Esophagus muscularis mucosa (tissue), 4 donors: ENCODE data around the gene MAGI3.

Experiments
- EP300 ChIP-seq: sonication (generic); formaldehyde crosslinking; IDR thresholded peaks from one replicate; pipeline ENCODE4 v1.6.1; 2017; ENCODE audit warnings: antibody characterized with exemption
- POLR2A ChIP-seq: fragments of 450-650 bp; IDR thresholded peaks from one replicate; pipeline ENCODE4 v1.6.1; 2017; ENCODE audit warnings: antibody characterized with exemption, moderate library complexity, mild to moderate bottlenecking, low read depth
- POLR2AphosphoS5 ChIP-seq, 2 donors: sonication (generic); formaldehyde crosslinking; IDR thresholded peaks; one replicate each; pipeline ENCODE4 v1.6.1; 2017; ENCODE audit warnings: antibody characterized with exemption in 2 of 2
- TF ChIP-seq, protein P1 (sequence below), 3 experiments: fragments of 200-600 bp in 2 of 3; fragments of 450-650 bp in 1 of 3; sonication (generic) in 2 of 3; IDR thresholded peaks; one replicate each; pipeline ENCODE4 v1.5.1; 2017 to 2019; ENCODE audit warnings: antibody characterized with exemption in 3 of 3, mild to moderate bottlenecking in 2 of 3, moderate library complexity in 1 of 3

DNA sequence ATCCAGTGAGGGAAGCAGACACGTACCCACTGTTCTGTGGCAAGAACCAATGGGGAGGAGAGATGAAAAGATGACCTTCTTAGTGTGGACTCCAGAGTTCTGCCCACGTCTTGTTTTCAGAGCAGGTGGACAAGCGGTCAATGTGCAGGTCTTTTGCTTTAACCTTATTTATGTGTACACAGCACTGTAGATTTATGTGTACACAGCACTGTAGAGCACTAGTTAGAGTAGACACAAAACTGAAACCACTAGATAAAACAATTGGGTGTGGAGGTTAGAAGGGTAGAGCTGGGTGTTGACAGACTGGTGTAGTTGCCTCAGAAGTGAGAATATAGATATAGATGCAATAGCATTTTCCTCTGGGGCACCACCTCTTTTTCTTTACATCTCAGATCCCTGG lies 150.0 kb downstream of the MAGI3 start:
- TF ChIP-seq, protein P1, sequence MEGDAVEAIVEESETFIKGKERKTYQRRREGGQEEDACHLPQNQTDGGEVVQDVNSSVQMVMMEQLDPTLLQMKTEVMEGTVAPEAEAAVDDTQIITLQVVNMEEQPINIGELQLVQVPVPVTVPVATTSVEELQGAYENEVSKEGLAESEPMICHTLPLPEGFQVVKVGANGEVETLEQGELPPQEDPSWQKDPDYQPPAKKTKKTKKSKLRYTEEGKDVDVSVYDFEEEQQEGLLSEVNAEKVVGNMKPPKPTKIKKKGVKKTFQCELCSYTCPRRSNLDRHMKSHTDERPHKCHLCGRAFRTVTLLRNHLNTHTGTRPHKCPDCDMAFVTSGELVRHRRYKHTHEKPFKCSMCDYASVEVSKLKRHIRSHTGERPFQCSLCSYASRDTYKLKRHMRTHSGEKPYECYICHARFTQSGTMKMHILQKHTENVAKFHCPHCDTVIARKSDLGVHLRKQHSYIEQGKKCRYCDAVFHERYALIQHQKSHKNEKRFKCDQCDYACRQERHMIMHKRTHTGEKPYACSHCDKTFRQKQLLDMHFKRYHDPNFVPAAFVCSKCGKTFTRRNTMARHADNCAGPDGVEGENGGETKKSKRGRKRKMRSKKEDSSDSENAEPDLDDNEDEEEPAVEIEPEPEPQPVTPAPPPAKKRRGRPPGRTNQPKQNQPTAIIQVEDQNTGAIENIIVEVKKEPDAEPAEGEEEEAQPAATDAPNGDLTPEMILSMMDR (IDR thresholded peaks at IDR 0.05), result no peak
- TF ChIP-seq EP300, result no peak
- no peak for TF ChIP-seq POLR2AphosphoS5 (IDR thresholded peaks at IDR 0.05)
- TF ChIP-seq POLR2A, result no peak
